ENCODE results near the gene SMCO1. TPM values are rescaled to one million over a fixed set of nuclear protein-coding genes. Genes with fewer than 3 reads are reported as not detected.
"Not testable (repeated sequence)": the region's sequence is repeated elsewhere in the genome, so short reads cannot be mapped to it uniquely, and the experiment has no call there.

The SMCO1 gene
- total RNA-seq, 1 experiment from 2014 or later = not detected

DNA sequence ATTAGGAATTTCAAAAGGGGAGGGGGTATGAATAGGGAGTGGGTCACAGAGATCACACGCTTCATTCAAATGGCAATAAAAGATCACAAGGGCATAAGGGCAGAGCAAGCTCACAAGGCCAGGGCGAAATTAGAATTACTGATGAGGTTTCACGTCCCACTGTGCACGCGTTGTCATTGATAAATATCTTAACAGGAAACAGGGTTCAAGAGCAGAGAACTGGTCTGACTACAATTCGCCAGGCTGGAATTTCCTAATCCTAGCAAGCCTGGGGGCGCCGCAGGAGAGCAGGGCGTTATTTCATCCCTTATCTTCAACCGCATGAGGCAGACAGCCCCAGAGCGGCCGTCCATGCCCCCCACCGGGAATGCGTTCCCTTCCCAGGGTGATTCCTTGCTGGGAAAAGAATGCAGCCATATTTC, 18.1 kb upstream of the SMCO1 start:
- H3K36me3 ChIP-seq = no peaks in the 10 kb centered on the region
- H3K9me3 ChIP-seq = no peaks in the 10 kb centered on the region; the same call in 1 of the 2 replicates
- no peak for DNase-seq
- H3K4me3 ChIP-seq = no peak overlapping the region
- H3K27me3 ChIP-seq = no peaks in the 10 kb centered on the region

GRCh38 chr3:196531418-196531817, 16.3 kb upstream of the SMCO1 start:
- H3K27me3 ChIP-seq = no peaks in the 10 kb centered on the region

GRCh38 chr3:196528639-196529233, 13.6 kb upstream of the SMCO1 start:
- H3K36me3 ChIP-seq = no peaks in the 10 kb centered on the region
- DNase-seq = peak; percentile 74
- peak overlapping the region; percentile 45 for H3K4me3 ChIP-seq
- no peaks in the 10 kb centered on the region; the same call in 1 of the 2 replicates for H3K9me3 ChIP-seq
- no peaks in the 10 kb centered on the region for H3K27me3 ChIP-seq

More at GRCh38 chr3:196531418-196531817, 16.3 kb upstream of the SMCO1 start:
- Histone ChIP-seq H3K36me3 (no peaks in the 10 kb centered on the region), H3K4me3 (no peak overlapping the region), H3K9me3 (no peaks in the 10 kb centered on the region; the same call in 1 of the 2 replicates)
- no peak for DNase-seq

DNA sequence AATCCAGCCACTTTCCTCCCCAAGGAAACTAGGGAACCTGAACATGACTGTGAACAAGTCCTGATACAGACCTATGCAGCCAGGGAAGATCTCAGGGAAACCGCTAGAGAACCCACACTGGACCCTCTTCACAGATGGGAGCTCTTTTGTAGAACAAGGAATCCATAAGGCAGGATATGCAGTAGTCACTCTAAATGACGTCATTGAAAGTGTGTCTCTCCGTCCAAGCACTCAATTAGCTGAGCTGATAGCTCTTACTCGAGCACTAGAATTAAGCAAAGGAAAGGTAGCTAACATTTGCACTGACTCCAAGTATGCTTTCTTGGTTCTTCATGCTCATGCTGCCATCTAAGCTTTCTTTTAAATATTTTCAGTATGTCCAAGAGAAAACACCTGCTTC, 10.0 kb upstream of the SMCO1 start:
- Histone ChIP-seq H3K9me3 (peaks cover 6% of the 10 kb centered on the region; the same call in 1 of the 2 replicates), H3K27me3 (no peaks in the 10 kb centered on the region), H3K36me3 (no peaks in the 10 kb centered on the region), H3K4me3 (no peak overlapping the region)
- no peak for DNase-seq

DNA sequence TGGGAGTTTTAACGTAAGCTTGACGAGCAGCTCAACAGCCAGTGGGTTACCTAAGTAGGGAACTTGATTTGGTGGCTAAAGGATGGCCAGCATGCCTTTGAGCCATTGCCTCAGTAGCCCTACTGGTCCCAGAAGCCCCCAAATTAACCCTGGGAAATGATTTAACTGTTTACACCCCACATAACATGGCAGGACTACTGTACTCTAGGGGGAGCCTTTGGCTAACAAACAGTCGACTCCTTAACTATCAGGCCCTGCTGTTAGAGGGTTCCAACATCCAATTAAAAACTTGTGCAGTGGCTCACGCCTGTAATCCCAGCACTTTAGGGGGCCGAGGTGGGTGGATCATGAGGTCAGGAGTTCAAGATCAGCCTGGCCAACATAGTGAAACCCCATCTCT, 9.4 kb upstream of the SMCO1 start:
- H3K9me3 ChIP-seq = peaks cover 12% of the 10 kb centered on the region
- H3K36me3 ChIP-seq = no peaks in the 10 kb centered on the region
- no peak for DNase-seq
- no peak overlapping the region for H3K4me3 ChIP-seq
- no peaks in the 10 kb centered on the region for H3K27me3 ChIP-seq

DNA sequence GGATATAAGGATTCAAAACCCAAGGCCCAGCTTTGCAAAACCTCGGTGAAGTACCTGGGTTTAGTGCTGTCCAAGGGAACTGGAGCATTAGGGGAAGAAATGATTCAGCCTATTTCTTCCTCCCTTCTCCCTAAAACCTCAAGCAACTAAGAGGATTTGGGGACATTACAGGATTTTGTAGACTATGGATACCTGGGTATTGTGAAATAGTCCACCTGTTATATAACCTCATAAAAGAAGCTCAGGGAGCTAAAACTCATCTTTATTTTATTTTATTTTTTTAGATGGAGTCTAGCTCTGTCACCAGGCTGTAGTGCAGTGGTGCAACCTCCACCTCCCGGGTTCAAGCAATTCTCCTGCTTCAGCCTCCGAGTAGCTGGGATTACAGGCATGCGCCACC, 8.7 kb upstream of the SMCO1 start:
- no peaks in the 10 kb centered on the region for H3K36me3 ChIP-seq
- no peaks in the 10 kb centered on the region for H3K27me3 ChIP-seq
- no peak overlapping the region for H3K4me3 ChIP-seq
- H3K9me3 ChIP-seq = peaks cover 19% of the 10 kb centered on the region
- DNase-seq = no peak

- H3K4me3 ChIP-seq, H3K36me3 ChIP-seq, DNase-seq, H3K27me3 ChIP-seq: not testable (repeated sequence)
- peaks cover 25% of the 10 kb centered on the region for H3K9me3 ChIP-seq
Measured at GRCh38 chr3:196521291-196521690, 6.1 kb upstream of the SMCO1 start.

DNA sequence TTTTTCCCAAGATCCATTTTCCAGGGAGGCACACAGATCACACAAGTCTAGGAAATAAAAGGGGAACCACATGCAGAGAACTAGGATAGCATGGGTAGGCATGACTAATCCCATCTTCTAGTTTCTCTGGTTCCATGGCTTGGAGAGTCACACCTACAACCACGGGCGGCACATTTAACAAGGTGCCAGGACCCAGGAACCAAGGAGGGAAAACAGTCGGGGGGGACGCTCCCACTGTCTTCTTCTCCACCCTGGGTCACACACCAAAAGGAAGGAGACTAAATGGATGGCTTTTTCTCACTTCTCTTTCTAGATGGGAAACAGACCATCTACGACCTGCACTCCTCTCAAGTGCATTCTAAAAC, 4.6 kb upstream of the SMCO1 start:
- Histone ChIP-seq H3K27me3 (no peaks in the 10 kb centered on the region), H3K36me3 (no peaks in the 10 kb centered on the region), H3K9me3 (peaks cover 25% of the 10 kb centered on the region), H3K4me3 (no peak overlapping the region)
- no peak for DNase-seq

GRCh38 chr3:196518966-196519717, 4.0 kb upstream of the SMCO1 start:
- Histone ChIP-seq H3K9me3 (peaks cover 25% of the 10 kb centered on the region), H3K4me3 (no peak overlapping the region), H3K36me3 (no peaks in the 10 kb centered on the region), H3K27me3 (no peaks in the 10 kb centered on the region)
- DNase-seq = peak; percentile 77

DNA sequence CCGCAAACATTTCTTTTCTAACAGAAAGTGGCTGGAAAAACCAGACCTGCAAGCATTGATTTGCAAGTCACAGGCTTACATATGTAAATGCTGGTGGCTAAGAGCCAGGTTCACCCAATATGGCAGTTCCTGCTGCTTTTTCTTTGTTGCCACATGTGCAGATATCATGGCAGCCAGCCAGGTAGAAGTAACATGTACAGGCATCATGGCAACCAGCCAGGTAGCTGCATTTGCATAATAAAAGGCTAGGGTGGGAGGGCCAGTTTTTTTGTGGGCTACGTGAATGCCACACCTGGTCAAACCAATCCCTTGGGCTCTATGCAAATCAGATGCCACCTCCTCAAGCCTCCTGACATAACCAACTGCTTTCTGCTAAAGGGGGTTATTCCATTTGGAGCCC, 2.8 kb upstream of the SMCO1 start:
- Histone ChIP-seq H3K9me3 (peaks cover 25% of the 10 kb centered on the region), H3K36me3 (no peaks in the 10 kb centered on the region), H3K27me3 (no peaks in the 10 kb centered on the region), H3K4me3 (no peak overlapping the region)
- DNase-seq = no peak

DNA sequence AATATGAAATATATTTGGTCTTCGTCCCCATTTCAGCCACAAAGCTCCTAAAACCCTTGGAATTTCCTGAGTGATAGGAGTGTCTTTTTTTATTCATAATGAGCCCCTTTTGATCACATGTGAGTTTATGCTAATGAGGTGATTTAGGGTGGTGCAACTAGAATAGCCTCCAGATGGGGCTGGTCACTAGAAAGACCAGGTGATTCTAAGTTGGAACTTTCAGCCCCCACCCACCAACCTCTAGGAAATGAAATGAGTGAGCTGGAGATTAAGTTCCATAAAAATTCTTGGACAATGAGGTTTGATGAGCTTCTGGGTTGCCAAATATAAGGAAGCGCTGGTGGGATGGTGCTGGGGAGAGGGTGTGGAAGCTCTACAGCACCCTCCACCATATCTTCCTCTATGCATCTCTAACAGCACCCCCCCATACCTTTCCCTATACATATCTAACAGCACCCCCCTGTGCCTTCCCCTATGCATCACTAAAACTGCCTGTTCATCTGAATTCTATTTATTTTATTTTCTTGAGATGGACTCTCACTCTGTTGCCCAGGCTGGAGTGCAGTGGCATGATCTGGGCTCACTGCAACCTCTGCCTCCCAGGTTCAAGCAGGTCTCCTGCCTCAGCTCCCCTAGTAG, 2.1 kb upstream of the SMCO1 start:
- Histone ChIP-seq H3K4me3 (no peak overlapping the region), H3K9me3 (peaks cover 25% of the 10 kb centered on the region), H3K36me3 (no peaks in the 10 kb centered on the region), H3K27me3 (no peaks in the 10 kb centered on the region)
- no peak for DNase-seq

DNA sequence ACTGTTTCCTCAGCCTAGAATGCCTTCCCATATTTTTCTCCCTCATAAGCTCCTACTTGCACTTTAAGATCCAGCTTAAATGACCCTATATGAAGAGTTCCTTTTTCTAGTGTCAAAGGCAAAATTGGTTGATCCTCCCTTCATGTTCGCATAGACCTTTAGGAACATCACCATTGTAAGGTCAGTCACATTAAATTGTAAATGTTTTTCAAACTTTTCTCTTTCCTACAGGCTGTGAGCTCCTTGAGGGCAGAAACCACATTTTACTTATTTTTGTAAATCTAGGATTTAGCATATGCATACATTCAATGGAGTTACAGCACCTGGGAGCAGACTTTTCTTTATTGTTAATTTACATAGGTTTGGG, 813 bp downstream of the SMCO1 start:
- peaks cover 11% of the 10 kb centered on the region for H3K9me3 ChIP-seq
- H3K36me3 ChIP-seq = no peaks in the 10 kb centered on the region
- no peak for DNase-seq
- H3K4me3 ChIP-seq = no peak overlapping the region
- H3K27me3 ChIP-seq = no peaks in the 10 kb centered on the region

- no peak for DNase-seq
- Histone ChIP-seq H3K27me3 (no peaks in the 10 kb centered on the region), H3K9me3 (peaks cover 6% of the 10 kb centered on the region), H3K36me3 (no peaks in the 10 kb centered on the region), H3K4me3 (no peak overlapping the region)
Measured at GRCh38 chr3:196513697-196514349, 1.3 kb downstream of the SMCO1 start.

GRCh38 chr3:196511646-196512425, 3.3 kb downstream of the SMCO1 start:
- not testable (repeated sequence) for H3K27me3 ChIP-seq, H3K4me3 ChIP-seq, H3K9me3 ChIP-seq, H3K36me3 ChIP-seq, DNase-seq

GRCh38 chr3:196511108-196511507, 4.0 kb downstream of the SMCO1 start:
- not testable (repeated sequence) for H3K27me3 ChIP-seq, H3K9me3 ChIP-seq, H3K36me3 ChIP-seq, H3K4me3 ChIP-seq, DNase-seq

DNA sequence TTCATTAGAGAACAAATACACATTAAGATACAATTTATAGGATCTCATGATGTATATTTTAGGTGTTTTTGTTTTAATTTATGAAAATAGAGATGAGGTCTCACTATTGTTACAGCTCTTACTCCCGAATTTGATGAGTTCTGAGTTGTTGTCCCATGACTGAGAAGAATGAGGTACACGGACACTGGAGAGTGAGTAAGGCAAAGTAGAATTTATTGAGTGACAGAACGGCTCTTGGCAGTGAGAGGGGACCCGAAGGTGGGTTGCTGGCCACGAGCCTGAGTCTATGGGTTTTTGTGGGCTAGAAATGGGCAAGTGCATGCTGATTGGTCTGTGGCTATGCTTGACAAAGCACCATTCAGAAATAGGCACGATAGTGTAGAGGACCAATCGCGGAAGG, 8.5 kb downstream of the SMCO1 start:
- no peak for DNase-seq
- no peaks in the 10 kb centered on the region for H3K9me3 ChIP-seq
- H3K4me3 ChIP-seq = no peak overlapping the region
- no peaks in the 10 kb centered on the region for H3K27me3 ChIP-seq
- H3K36me3 ChIP-seq = peaks cover 3% of the 10 kb centered on the region; the same call in 1 of the 2 replicates

GRCh38 chr3:196504556-196504955, 10.6 kb downstream of the SMCO1 start:
- Histone ChIP-seq H3K27me3 (no peaks in the 10 kb centered on the region), H3K36me3 (peaks cover 19% of the 10 kb centered on the region), H3K4me3 (no peak overlapping the region), H3K9me3 (no peaks in the 10 kb centered on the region)
- no peak for DNase-seq

Measured in MG63 (cell line).